Measurements from ENCODE around the gene CLCC1. TPM values are rescaled to one million over a fixed set of nuclear protein-coding genes. Genes with fewer than 3 reads are reported as not detected.

The CLCC1 gene
- 22.6 and 29.2 TPM in 2 replicates for total RNA-seq

DNA sequence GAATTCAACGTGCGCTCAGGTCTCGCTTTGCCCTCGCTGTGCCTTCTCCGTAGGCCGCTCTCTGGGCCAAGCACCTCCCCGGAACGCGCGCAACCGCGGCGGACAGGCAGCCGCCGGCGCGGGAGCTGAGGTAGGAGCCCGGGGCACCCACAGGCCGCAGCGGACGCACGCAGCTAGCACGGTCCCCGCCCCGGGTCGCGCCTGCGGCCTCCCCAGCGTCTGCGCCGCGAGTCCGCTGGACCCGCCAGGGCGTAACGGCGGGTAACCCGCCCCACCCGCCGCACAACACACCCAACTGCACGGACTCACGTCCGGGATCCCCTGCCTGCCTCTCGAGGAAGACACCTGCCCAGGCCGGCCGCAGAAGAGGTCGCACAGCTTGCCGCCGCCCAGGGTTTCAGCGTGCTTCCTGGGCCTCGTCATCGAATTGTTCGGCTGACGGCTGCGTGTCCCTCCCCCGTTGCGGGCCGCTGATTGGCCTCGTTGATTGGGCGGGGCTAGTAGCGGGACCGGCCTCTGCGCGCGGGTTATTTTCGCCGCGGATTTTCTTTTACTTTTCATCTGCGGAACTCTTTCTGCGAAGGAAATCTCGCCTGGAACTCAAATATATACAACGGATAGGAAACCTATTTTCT, at the start of gene CLCC1:
Gene CLCC1 (minus strand): TSS at position 433 of the 635 bp plus-strand sequence. CDS start 13,047 bp downstream, outside the sequence.

Other genes with a start within 250 kb of the CLCC1 start
- gene STXBP3, start 216.8 kb downstream of the CLCC1 start, total RNA-seq, result 51.2 and 51.8 TPM in 2 replicates
- not detected in 2 replicates for gene AKNAD1, start 106.4 kb downstream of the CLCC1 start, total RNA-seq
- 10.9 and 15.2 TPM in 2 replicates for gene GPSM2, start 86.5 kb downstream of the CLCC1 start, total RNA-seq
- 18.7 and 19.9 TPM in 2 replicates for gene WDR47, start 78.6 kb upstream of the CLCC1 start, total RNA-seq
- 70.3 and 84.6 TPM in 2 replicates for gene TAF13, start 112.5 kb upstream of the CLCC1 start, total RNA-seq
- gene TMEM167B, start 127.3 kb upstream of the CLCC1 start, total RNA-seq, result 17.3 and 19.6 TPM in 2 replicates
- 0.09 and 0.27 TPM in 2 replicates for gene ELAPOR1, start 150.6 kb upstream of the CLCC1 start, total RNA-seq

Data from endothelial cell of coronary artery (primary cell).